NCI-H2171 (cell line): ENCODE data around the gene HORMAD2.

Experiments
- DNase-seq: peaks from one replicate; lab custom pipeline; 2025; lab: John Stamatoyannopoulos, UW

HORMAD2 gene

GRCh38 chr22:30079952-30080533, at the start of gene HORMAD2:
Gene HORMAD2, plus strand, starts transcription at chr22:30080464. Its CDS starts 13,489 bp downstream, at chr22:30093953.
- no peak for DNase-seq

- DNase-seq, result no peak
Observed at GRCh38 chr22:30031328-30031727, 48.9 kb upstream of the HORMAD2 start.

GRCh38 chr22:30031764-30032455, 48.4 kb upstream of the HORMAD2 start:
- DNase-seq, result no peak

- no peak for DNase-seq
Observed at GRCh38 chr22:30033137-30033536, 47.1 kb upstream of the HORMAD2 start.

- no peak for DNase-seq
Observed at GRCh38 chr22:30033901-30034300, 46.4 kb upstream of the HORMAD2 start.

- DNase-seq, result no peak
Observed at GRCh38 chr22:30036656-30037055, 43.6 kb upstream of the HORMAD2 start.

GRCh38 chr22:30038219-30038618, 42.0 kb upstream of the HORMAD2 start:
- DNase-seq, result no peak

- no peak for DNase-seq
Observed at GRCh38 chr22:30040499-30041260, 39.6 kb upstream of the HORMAD2 start.

GRCh38 chr22:30041475-30041874, 38.8 kb upstream of the HORMAD2 start:
- no peak for DNase-seq

- no peak for DNase-seq
Observed at GRCh38 chr22:30041881-30042280, 38.4 kb upstream of the HORMAD2 start.

- no peak for DNase-seq
Observed at GRCh38 chr22:30043161-30043560, 37.1 kb upstream of the HORMAD2 start.

- DNase-seq, result no peak
Observed at GRCh38 chr22:30044369-30044768, 35.9 kb upstream of the HORMAD2 start.

- DNase-seq, result no peak
Observed at GRCh38 chr22:30044881-30045493, 35.3 kb upstream of the HORMAD2 start.

- DNase-seq, result no peak
Observed at GRCh38 chr22:30045494-30045887, 34.8 kb upstream of the HORMAD2 start.

- DNase-seq, result no peak
Observed at GRCh38 chr22:30045901-30046715, 34.2 kb upstream of the HORMAD2 start.

- DNase-seq, result no peak
Observed at GRCh38 chr22:30046716-30047363, 33.4 kb upstream of the HORMAD2 start.

GRCh38 chr22:30047364-30047738, 32.9 kb upstream of the HORMAD2 start:
- DNase-seq, result no peak

GRCh38 chr22:30048681-30049080, 31.6 kb upstream of the HORMAD2 start:
- DNase-seq, result no peak

- DNase-seq, result no peak
Observed at GRCh38 chr22:30054067-30054763, 26.0 kb upstream of the HORMAD2 start.

- DNase-seq, result no peak
Observed at GRCh38 chr22:30054764-30055069, 25.5 kb upstream of the HORMAD2 start.

GRCh38 chr22:30056015-30056414, 24.2 kb upstream of the HORMAD2 start:
- DNase-seq, result no peak
